DMS114 treated with DMSO at 0.1 percent for 48 hours (cell line): Measurements from ENCODE around the gene LLCFC1.

ENCODE experiments used
- DNase-seq: peaks from one replicate; lab custom pipeline; 2025; ENCODE audit not compliant: unreplicated experiment; lab: John Stamatoyannopoulos, UW

Gene LLCFC1

DNA sequence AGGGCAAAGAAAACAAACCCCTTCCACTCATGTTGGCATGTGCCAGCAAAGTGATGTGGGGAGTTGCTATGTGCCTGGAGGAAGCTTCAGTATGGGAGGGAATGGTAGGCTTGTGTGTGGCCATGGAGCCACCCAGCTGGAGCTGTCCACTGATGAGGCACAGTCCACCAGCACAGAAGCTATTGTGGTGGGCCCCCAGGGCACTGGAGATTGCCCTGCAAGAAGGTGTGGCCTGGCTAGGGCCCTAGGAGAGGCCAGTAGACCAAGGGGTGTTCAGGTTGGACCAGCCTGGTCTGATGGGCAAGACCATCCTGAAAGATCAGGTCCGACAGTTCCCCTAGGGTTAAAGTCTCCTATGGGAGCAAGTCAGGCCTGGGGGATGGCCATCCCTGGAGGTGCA, 45.0 kb downstream of the LLCFC1 start:
- no peak for DNase-seq
